Uterus (tissue), 2 donors: ENCODE measurements around the gene GJB4.

ENCODE experiments used
- CTCF ChIP-seq, 4 experiments: fragments of 200-600 bp in 2 of 4; fragments of 450-650 bp in 2 of 4; sonication (generic) in 2 of 4; IDR thresholded peaks; one replicate each; pipeline ENCODE4 v1.5.1; 2016 to 2019; ENCODE audit warnings: antibody characterized with exemption in 4 of 4, mild to moderate bottlenecking in 2 of 4, moderate library complexity in 1 of 4
- POLR2A ChIP-seq, 2 donors: fragments of 450-650 bp; IDR thresholded peaks; one replicate each; pipeline ENCODE4 v1.6.1; 2016; ENCODE audit warnings: antibody characterized with exemption in 2 of 2, mild to moderate bottlenecking in 1 of 2, moderate library complexity in 1 of 2

- TF ChIP-seq CTCF (IDR thresholded peaks at IDR 0.05) (no peak), POLR2A (IDR thresholded peaks at IDR 0.05) (no peak)
Measured at GRCh38 chr1:34780528-34780927, 21.0 kb downstream of the GJB4 start.
